Measurements from ENCODE around the gene OTULIN.

Gene OTULIN

GRCh38 chr5:14669415-14669814, 4.9 kb downstream of the OTULIN start:
- DNase-seq: no peak

GRCh38 chr5:14669975-14670374, 5.5 kb downstream of the OTULIN start:
- no peak for DNase-seq

DNA sequence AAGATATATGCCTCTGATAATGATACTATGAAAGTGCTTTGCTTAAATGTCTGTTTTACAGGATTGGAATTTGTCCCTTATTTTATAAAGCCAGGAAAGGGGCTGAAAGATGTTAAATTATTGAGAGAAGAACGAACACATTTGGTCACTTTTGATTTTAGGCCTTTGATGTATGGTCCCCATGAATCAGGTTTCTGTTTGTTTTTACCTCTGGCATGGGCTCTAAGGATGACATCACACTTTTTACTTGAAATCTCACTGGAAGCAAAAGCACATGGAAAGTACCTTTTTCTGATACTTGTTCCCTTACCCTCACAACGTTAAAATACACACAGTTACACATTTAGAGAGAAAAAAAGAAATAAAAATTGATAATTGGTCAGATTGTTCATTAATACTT, 6.9 kb downstream of the OTULIN start:
- DNase-seq: peak; percentile 58

- no peak for DNase-seq
Observed at GRCh38 chr5:14672082-14672481, 7.6 kb downstream of the OTULIN start.

DNA sequence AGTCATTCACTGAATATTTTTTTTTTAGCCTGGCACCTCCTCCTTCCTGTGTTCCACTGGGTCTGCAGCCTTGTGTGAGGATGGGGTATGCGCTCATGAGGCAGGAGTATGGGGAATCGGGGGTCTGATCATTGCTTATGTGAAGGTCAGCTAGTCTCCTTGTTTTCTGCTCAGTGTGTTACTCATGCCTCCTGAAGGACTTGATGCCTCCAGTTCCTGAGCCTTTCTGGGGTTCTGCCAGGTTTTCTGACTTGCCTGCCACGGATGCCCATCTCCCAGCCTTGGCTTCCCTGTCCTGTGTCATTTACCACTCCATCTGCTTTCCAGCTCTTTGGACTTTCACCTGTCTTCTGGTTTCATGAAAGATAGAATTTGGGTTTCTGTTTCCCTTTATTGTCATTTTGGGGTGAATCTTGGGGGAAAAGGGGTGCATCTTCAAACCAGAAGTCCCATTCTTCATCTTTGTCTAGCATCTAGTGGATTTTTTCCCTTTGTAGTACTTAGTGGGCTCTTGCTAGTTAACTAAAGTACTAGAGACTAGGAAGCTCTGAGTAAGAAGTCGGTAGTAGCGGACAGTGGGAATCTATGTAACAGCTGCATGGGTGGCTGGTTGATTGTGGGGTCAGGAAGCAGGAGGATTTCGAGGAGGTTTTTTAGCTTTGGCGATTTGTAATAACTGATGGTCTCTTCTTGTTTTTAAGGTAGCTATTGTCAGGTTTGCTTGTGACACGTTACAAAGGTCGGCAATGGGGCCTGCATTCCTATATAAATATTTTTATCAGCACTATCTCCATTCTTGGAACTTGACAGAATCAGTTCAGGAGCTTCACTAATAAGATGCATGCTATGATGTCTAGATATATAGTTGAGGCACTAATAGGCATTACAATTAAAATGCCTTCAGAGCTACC, 8.2 kb downstream of the OTULIN start:
- no peak for DNase-seq

DNA sequence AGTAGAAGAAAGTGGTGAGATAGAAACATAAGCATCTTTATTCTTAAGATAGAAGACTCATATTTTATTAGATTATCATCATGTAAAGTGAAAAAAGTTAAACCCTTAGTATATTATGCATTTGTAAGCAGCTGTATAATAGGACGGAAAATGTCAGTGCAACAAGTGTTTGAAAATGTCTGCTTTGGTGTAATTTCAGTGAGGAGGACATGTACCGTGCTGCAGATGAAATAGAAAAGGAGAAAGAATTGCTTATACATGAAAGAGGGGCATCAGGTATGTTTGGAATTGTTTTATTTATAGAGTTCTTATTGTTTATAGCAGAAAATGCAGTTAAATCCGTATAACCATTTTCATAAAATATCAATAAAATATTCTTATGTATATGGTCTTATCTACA, 8.9 kb downstream of the OTULIN start:
- no peak for DNase-seq

DNA sequence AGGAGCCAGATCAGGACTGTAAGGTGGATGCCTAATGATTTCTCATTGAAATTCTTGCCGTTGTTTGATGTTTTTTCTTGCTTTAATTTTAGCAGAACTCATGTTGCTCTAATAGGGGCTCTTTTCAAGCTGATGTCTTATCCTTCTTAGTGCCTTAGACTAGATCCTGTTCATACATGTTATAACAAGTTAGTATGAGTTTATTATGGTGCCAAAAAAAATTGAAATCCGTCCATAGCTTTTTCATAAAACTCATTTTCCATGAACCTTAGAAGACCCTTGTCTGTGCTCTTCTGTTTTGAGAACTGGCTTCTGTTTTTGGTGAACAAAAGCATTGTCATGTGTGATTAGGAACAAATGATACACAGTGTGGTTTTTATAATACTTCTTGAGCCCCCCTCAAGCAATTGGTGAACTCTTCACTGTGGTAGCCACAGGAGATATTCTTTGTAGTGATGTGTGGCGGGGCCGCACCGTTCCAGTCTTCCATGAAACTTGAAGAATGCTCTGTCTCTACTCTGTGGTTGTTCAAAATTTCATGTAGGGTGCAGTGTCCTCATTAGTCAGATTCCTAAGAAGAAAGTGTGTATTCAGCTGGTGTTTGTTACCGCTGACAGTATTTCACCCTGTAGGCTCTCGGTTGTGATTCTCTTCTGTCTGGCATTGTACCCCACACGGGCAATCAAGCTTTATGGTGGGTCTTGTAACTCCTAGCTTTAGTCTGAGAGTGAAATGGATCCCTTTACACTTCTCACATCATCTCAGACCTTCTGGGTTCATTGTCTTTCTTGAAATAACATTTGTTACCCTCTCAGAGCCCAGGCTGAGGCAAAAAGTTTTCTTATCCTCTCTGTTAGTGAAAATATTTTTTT, 10.7 kb downstream of the OTULIN start:
- DNase-seq: no peak

- DNase-seq: peak; percentile 35
Observed at GRCh38 chr5:14675865-14676300, 11.4 kb downstream of the OTULIN start.

- DNase-seq: peak; percentile 32
Observed at GRCh38 chr5:14676320-14676719, 11.8 kb downstream of the OTULIN start.

- DNase-seq: no peak
Observed at GRCh38 chr5:14678773-14679334, 14.3 kb downstream of the OTULIN start.

DNA sequence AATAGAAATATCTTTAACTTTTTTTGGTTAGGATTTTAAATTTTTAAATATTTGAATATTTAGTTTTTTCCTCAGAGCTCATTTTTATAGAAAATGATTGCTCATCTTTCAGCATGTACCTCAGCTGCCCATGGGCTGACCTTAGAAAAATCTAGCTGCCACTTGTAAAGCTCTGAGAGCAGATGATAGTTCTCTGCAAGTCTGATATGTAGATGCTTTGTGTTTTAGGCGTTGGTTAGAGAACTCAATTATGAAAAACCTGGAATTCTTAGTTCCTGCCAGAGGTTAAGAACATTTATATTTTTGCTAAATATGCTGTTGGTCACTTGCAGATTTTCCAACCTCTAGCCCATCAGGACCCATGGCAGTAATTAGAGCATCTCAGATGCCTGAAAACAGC, 15.1 kb downstream of the OTULIN start:
- DNase-seq: no peak

- DNase-seq: no peak
Observed at GRCh38 chr5:14681236-14681752, 16.8 kb downstream of the OTULIN start.

- DNase-seq: no peak
Observed at GRCh38 chr5:14683906-14684455, 19.5 kb downstream of the OTULIN start.

DNA sequence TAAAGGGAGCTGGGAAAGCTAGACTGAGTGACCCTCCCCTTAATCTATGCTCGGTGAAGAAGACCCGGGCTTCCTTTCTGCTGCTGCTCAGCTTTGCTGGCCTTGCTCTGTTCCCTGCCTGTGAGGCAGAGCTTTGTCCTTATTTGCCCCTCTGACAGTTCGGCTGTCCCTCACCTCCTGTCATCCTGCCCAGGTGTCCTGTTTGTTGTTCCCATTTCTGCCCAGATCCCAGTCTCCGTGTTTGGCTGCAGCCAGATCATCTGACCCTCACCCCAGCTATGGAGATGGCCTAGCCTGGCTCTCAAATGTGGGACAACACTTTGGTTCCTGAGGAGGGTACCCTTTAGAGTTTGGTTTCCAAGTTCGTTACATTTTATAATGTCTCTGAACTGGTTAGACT, 20.2 kb downstream of the OTULIN start:
- DNase-seq: no peak

DNA sequence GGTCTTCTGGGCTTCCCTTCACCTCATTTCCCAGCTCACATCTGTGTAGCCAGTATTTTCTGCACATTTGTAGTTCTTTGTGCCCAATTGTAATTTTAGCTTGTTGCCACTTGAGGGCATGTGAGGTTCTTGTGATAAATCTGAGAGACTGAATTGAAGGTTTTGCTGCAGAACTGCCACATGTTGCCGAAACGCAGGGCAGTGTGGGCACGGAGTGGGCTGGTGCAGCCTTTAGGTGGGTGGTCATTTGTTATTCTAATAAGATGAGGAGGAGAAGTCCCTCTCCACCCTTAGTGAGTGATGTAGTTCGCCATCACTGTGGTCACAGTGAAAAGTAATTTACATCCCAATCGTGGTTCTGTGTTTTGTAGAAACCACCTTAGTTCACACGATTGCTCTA, 21.2 kb downstream of the OTULIN start:
- DNase-seq: peak; percentile 69

DNA sequence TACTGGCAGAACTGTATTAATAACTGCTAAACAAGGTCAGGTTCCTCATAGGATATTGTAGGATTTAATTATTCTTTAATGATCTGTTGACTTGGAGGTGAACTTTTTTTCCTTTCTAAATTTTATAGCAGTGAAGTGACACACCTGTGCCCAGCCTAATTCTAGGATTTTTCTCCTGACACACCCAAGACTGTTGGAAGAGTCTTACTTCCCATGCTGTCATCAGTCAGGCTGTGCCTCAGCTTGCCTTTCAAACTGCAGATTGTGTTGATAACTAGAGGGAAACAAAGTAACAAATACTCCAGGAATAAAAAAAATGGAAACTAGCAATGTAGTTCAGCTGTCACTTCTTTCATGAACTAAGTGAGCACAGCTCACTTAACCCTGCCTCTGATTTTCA, 22.0 kb downstream of the OTULIN start:
- DNase-seq: no peak

GRCh38 chr5:14687023-14687665, 22.6 kb downstream of the OTULIN start:
- no peak for DNase-seq

DNA sequence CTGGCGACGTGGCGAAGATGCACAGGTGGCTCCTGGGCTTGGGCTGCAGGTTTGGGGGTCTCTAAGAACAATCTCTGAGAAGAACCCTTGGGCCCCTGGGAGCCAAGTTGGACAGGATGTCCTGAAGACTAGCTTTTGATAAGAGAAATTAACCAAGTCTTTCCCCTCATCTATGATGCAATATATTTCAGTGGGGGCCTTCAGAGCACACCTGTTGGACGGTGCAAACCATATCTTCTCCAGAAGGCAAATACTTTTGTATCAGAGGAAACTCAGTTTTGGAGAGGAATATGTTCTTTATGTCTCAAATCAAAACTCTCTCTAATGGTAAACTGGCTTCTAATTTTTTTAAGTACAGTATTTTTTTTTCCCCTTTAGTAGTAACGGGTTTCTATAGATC, 28.6 kb downstream of the OTULIN start:
- DNase-seq: no peak

- DNase-seq: no peak
Observed at GRCh38 chr5:14695152-14695551, 30.6 kb downstream of the OTULIN start.

DNA sequence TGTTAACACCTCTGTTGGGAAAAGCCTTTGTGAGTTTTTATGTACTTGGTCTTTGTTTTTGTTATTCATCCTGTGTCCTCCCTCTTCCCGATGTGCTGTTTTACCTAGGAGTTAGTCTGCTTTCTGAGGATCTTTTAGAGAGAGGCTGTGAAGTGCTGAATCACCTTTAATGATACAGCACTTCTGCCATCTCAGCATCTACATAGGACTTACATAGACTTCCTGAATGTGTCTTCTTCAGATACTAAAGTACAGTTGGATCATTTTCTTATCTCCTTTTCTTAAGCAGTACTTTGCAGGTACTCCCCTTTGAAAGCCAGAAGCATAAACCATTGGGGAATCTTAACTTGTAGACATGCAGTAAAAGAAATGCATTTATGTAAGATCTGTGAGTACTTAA, 31.5 kb downstream of the OTULIN start:
- DNase-seq: no peak

GRCh38 chr5:14696851-14697250, 32.3 kb downstream of the OTULIN start:
- no peak for DNase-seq

- no peak for DNase-seq
Observed at GRCh38 chr5:14698495-14698894, 34.0 kb downstream of the OTULIN start.

Data from CD4-positive, alpha-beta T cell treated with Interleukin-12 subunit alpha and Interleukin-12 subunit beta, for 1 hour (primary cell).